H1 (cell line): ENCODE data around the gene TBC1D2B. TPM values are rescaled to one million over a fixed set of nuclear protein-coding genes. Genes with fewer than 3 reads are reported as not detected.

Experiments
- BACH1 ChIP-seq: IDR thresholded peaks from 2 replicates; pipeline ENCODE4 v1.6.1; 2012; ENCODE audit warnings: low read length, improper control_type of control experiment
- CBX5 ChIP-seq: fragments of 300-800, 300-1000 bp; sonication (generic); IDR thresholded peaks from 2 replicates; pipeline ENCODE4 v1.7.1; 2016; ENCODE audit warnings: antibody characterized with exemption, low read length, low read depth
- CHD2 ChIP-seq: IDR thresholded peaks from 2 replicates; pipeline ENCODE4 v1.6.1; 2012; ENCODE audit warnings: low read length, improper control_type of control experiment
- JUND ChIP-seq: IDR thresholded peaks from 2 replicates; pipeline ENCODE4 v1.6.1; 2011; ENCODE audit warnings: mild to moderate bottlenecking, improper control_type of control experiment, low read length
- MAX ChIP-seq: IDR thresholded peaks from 2 replicates; pipeline ENCODE4 v1.6.1; 2012; ENCODE audit warnings: inconsistent platforms
- TAF7 ChIP-seq: optimal IDR thresholded peaks from 2 replicates; pipeline ENCODE3; 2011; ENCODE audit warnings: low read depth, mild to moderate bottlenecking, inconsistent platforms, low read length, moderate library complexity, borderline replicate concordance
- polyA plus RNA-seq, 7 experiments: library from polyadenylated mRNA; depleted of rRNA in 3 of 7; stranded (reverse) in 5 of 7; unstranded in 2 of 7; fragments of >200 nt in 5 of 7; fragments of 200-250 nt in 2 of 7; gene quantifications; 1 replicate in 5 of 7; 2 replicates in 1 of 7; 4 replicates in 1 of 7; pipeline versions ENCODE4 v1.2.1 to v1.2.3, GENCODE V29; 2011 to 2013; ENCODE audit warnings: missing spikeins in 2 of 7, mixed read lengths in 2 of 7
- total RNA-seq: library from RNA; stranded (reverse); fragmentation: NEBNext Ultra II Directional; extraction: Animal tissue kit (Norgen Biotek cat#: 25700); gene quantifications from 2 replicates; pipeline ENCODE4 v1.2.1, GENCODE V29; 2021

Gene TBC1D2B
- total and polyA plus RNA-seq, 2 of the 8 experiments (the other 6 are each of a cell fraction or from before 2014, with no cell fraction given) = 11.9 to 19.5 TPM

DNA sequence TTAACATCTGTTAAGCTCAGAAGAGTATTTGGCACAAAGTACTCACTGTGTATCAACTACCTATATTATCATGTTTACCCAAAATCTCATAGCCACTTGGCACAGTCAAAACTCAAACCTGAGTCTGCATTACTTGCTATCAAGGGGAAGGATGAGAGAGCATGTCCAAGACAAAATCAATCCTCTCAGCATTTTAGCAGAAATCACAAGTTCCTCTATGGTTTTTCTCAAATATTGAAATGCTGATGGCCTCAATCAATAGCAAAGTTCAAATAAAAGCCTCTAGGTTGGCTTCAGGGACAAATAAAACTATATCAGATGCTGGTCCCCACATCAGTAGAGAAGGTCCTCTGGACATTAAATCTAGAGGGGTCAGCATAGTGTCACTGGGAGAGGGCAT lies 14.3 kb downstream of the TBC1D2B start (continued):
- TF ChIP-seq CBX5 (no peak), CHD2 (no peak), JUND (no peak), MAX (no peak), TAF7 (no peak), BACH1 (no peak)
